Measurements from ENCODE around the gene GYPC.

Gene GYPC

DNA sequence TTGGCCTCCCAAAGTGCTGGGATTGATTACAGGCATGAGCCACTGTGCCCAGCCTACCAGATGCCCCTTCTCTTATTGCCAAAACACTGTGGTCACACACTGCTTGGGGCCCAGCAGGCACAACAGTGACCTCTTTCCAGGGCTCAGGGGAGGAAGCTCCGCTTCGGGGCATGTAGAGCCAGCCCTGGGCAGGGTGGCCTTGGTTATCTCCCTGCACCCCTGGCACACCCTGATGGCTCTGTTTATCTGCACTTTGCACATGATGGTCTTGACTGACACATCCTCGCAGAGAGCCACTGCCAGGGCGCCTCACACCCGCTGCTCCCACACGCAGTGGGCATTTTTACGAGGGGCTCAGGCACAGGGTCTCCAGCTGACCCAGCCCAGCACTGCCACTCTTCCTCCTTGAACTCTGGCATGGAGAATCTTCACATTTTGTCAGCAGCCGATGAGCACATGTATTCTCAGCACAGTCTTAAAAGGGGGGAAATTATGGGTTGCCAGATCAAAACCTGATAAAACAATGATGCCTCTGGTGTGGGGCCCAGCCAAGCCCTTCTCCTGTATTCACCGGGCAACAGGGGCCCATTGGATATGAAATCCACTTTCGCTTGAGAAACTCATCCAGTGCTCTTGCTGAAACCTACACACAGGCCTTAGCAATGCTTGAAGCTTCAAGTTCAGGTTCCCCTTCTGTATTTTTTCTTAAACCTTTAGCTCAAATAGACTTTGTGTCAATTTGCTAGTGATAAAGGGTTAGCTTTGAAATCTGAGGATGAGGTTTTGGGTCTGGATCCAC, 5.9 kb downstream of the GYPC start:
- DNase-seq (ENCODE audit: low spot score): no peak
- no peak for TF ChIP-seq CTCF (IDR thresholded peaks at IDR 0.05; ENCODE audit: extremely low read depth, missing control alignments)

- no peak for TF ChIP-seq CTCF (IDR thresholded peaks at IDR 0.05; ENCODE audit: extremely low read depth, missing control alignments)
Measured at GRCh38 chr2:126662621-126663020, 6.7 kb downstream of the GYPC start.

GRCh38 chr2:126663184-126663963, 7.4 kb downstream of the GYPC start:
- no peak for TF ChIP-seq CTCF (IDR thresholded peaks at IDR 0.05; ENCODE audit: extremely low read depth, missing control alignments)

More at GRCh38 chr2:126662621-126663020, 6.7 kb downstream of the GYPC start:
- no peak for DNase-seq (ENCODE audit: low spot score)

GRCh38 chr2:126664234-126664633, 8.3 kb downstream of the GYPC start:
- DNase-seq (ENCODE audit: low spot score): peak; percentile 63
- TF ChIP-seq CTCF (IDR thresholded peaks at IDR 0.05; ENCODE audit: extremely low read depth, missing control alignments): no peak

More at GRCh38 chr2:126663184-126663963, 7.4 kb downstream of the GYPC start:
- no peak for DNase-seq (ENCODE audit: low spot score)

GRCh38 chr2:126664639-126665038, 8.7 kb downstream of the GYPC start:
- DNase-seq (ENCODE audit: low spot score): no peak
- TF ChIP-seq CTCF (IDR thresholded peaks at IDR 0.05; ENCODE audit: extremely low read depth, missing control alignments): no peak

GRCh38 chr2:126665483-126665882, 9.5 kb downstream of the GYPC start:
- TF ChIP-seq CTCF (IDR thresholded peaks at IDR 0.05; ENCODE audit: extremely low read depth, missing control alignments): no peak
- DNase-seq (ENCODE audit: low spot score): no peak

- no peak for DNase-seq (ENCODE audit: low spot score)
Measured at GRCh38 chr2:126668254-126668653, 12.3 kb downstream of the GYPC start.

More at GRCh38 chr2:126668254-126668653, 12.3 kb downstream of the GYPC start:
- TF ChIP-seq CTCF (IDR thresholded peaks at IDR 0.05; ENCODE audit: extremely low read depth, missing control alignments): no peak
